ENCODE results near the gene TOP2B.

TOP2B gene

GRCh38 chr3:25581823-25582222 is 82.9 kb downstream of the TOP2B start:
- DNase-seq: no peak

- no peak for DNase-seq
Measured at GRCh38 chr3:25581335-25581734, 83.4 kb downstream of the TOP2B start.

- no peak for DNase-seq
Measured at GRCh38 chr3:25580534-25580933, 84.2 kb downstream of the TOP2B start.

GRCh38 chr3:25578059-25578458 is 86.6 kb downstream of the TOP2B start:
- DNase-seq: no peak

- DNase-seq: no peak
Measured at GRCh38 chr3:25576831-25577454, 87.8 kb downstream of the TOP2B start.

- no peak for DNase-seq
Measured at GRCh38 chr3:25576146-25576545, 88.6 kb downstream of the TOP2B start.

GRCh38 chr3:25575001-25575400 is 89.7 kb downstream of the TOP2B start:
- no peak for DNase-seq

- no peak for DNase-seq
Measured at GRCh38 chr3:25574172-25574765, 90.4 kb downstream of the TOP2B start.

GRCh38 chr3:25573386-25574171 is 91.1 kb downstream of the TOP2B start:
- no peak for DNase-seq

GRCh38 chr3:25572919-25573385 is 91.8 kb downstream of the TOP2B start:
- no peak for DNase-seq

GRCh38 chr3:25572336-25572735 is 92.4 kb downstream of the TOP2B start:
- DNase-seq: no peak

GRCh38 chr3:25571285-25571684 is 93.4 kb downstream of the TOP2B start:
- no peak for DNase-seq

- no peak for DNase-seq
Measured at GRCh38 chr3:25568525-25569078, 96.1 kb downstream of the TOP2B start.

GRCh38 chr3:25567806-25568524 is 96.7 kb downstream of the TOP2B start:
- no peak for DNase-seq

- DNase-seq: no peak
Measured at GRCh38 chr3:25567388-25567787, 97.3 kb downstream of the TOP2B start.

GRCh38 chr3:25566358-25566920 is 98.3 kb downstream of the TOP2B start:
- DNase-seq: no peak

GRCh38 chr3:25565807-25566206 is 98.9 kb downstream of the TOP2B start:
- DNase-seq: no peak

GRCh38 chr3:25564075-25564474 is 100.6 kb downstream of the TOP2B start:
- DNase-seq: no peak

GRCh38 chr3:25563601-25564000 is 101.1 kb downstream of the TOP2B start:
- no peak for DNase-seq

GRCh38 chr3:25558796-25559195 is 105.9 kb downstream of the TOP2B start:
- no peak for DNase-seq

- DNase-seq: no peak
Measured at GRCh38 chr3:25558121-25558520, 106.6 kb downstream of the TOP2B start.

- no peak for DNase-seq
Measured at GRCh38 chr3:25557694-25558093, 107.0 kb downstream of the TOP2B start.

GRCh38 chr3:25556447-25556846 is 108.3 kb downstream of the TOP2B start:
- DNase-seq: no peak

Data from retina (tissue), 1 donor.